ENCODE measurements around the gene LONP1.
"Not testable (repeated sequence)": the region's sequence is repeated elsewhere in the genome, so short reads cannot be mapped to it uniquely, and the experiment has no call there.

The LONP1 gene

GRCh38 chr19:5742051-5742450 is 22.1 kb upstream of the LONP1 start:
- TF ChIP-seq Cebpa-rat (IDR thresholded peaks at IDR 0.05): no peak
- Histone ChIP-seq H4K20me1 (no peaks in the 10 kb centered on the region), H3K9me3 (no peaks in the 10 kb centered on the region), H3K4me2 (no peak overlapping the region), H3K27ac (no peak overlapping the region), H3K4me3 (no peak overlapping the region), H3K27me3 (no peaks in the 10 kb centered on the region), H3K36me3 (no peaks in the 10 kb centered on the region), H3K9ac (no peak overlapping the region), H3K4me1 (no peaks in the 10 kb centered on the region)

- Histone ChIP-seq H3K27me3 (no peaks in the 10 kb centered on the region), H4K20me1 (no peaks in the 10 kb centered on the region), H3K9me3 (no peaks in the 10 kb centered on the region), H3K9ac (no peak overlapping the region), H3K36me3 (no peaks in the 10 kb centered on the region), H3K27ac (no peak overlapping the region), H3K4me3 (no peak overlapping the region), H3K4me1 (0 out of 2 replicates have a peak, but pooled peaks cover 1% of the 10 kb centered on the region), H3K4me2 (no peak overlapping the region)
- TF ChIP-seq Cebpa-rat (IDR thresholded peaks at IDR 0.05): no peak
Observed at GRCh38 chr19:5738423-5738822, 18.5 kb upstream of the LONP1 start.

- H4K20me1 ChIP-seq, H3K36me3 ChIP-seq, H3K27me3 ChIP-seq, H3K9me3 ChIP-seq, H3K4me1 ChIP-seq, H3K4me3 ChIP-seq, H3K27ac ChIP-seq, H3K9ac ChIP-seq: not testable (repeated sequence)
- 0 out of 2 replicates have a peak overlapping the region, but pooled peaks have one; percentile 12 for H3K4me2 ChIP-seq
Observed at GRCh38 chr19:5733172-5733571, 13.2 kb upstream of the LONP1 start.

GRCh38 chr19:5727453-5728050 is 7.6 kb upstream of the LONP1 start:
- no peaks in the 10 kb centered on the region for H4K20me1 ChIP-seq
- H3K9me3 ChIP-seq: no peaks in the 10 kb centered on the region
- no peak overlapping the region for H3K4me3 ChIP-seq
- no peak for TF ChIP-seq Cebpa-rat (IDR thresholded peaks at IDR 0.05)
- H3K4me1 ChIP-seq: peaks cover 5% of the 10 kb centered on the region; the same call in 1 of the 2 replicates
- no peak overlapping the region for H3K4me2 ChIP-seq
- H3K27ac ChIP-seq: no peak overlapping the region
- no peak overlapping the region for H3K9ac ChIP-seq
- no peaks in the 10 kb centered on the region for H3K36me3 ChIP-seq
- no peaks in the 10 kb centered on the region for H3K27me3 ChIP-seq

GRCh38 chr19:5719274-5719960 is 529 bp downstream of the LONP1 start:
- H3K4me2 ChIP-seq: peak overlapping the region; percentile 82
- peak overlapping the region; percentile 98 for H3K4me3 ChIP-seq
- TF ChIP-seq Cebpa-rat (IDR thresholded peaks at IDR 0.05): peak; percentile 78
- H3K9ac ChIP-seq: peak overlapping the region; percentile 96
- peaks cover 30% of the 10 kb centered on the region for H3K4me1 ChIP-seq
- no peaks in the 10 kb centered on the region for H3K9me3 ChIP-seq
- peak overlapping the region; percentile 98 for H3K27ac ChIP-seq
- no peaks in the 10 kb centered on the region for H3K27me3 ChIP-seq
- H3K36me3 ChIP-seq: peaks cover 32% of the 10 kb centered on the region
- H4K20me1 ChIP-seq: peaks cover 53% of the 10 kb centered on the region

GRCh38 chr19:5718579-5719273 is 1.2 kb downstream of the LONP1 start:
- H3K4me3 ChIP-seq: peak overlapping the region; percentile 98
- TF ChIP-seq Cebpa-rat (IDR thresholded peaks at IDR 0.05): no peak
- H4K20me1 ChIP-seq: peaks cover 60% of the 10 kb centered on the region
- H3K4me2 ChIP-seq: peak overlapping the region; percentile 82
- no peaks in the 10 kb centered on the region for H3K9me3 ChIP-seq
- peaks cover 39% of the 10 kb centered on the region for H3K36me3 ChIP-seq
- H3K27me3 ChIP-seq: no peaks in the 10 kb centered on the region
- peak overlapping the region; percentile 98 for H3K27ac ChIP-seq
- H3K9ac ChIP-seq: peak overlapping the region; percentile 96
- peaks cover 30% of the 10 kb centered on the region for H3K4me1 ChIP-seq

DNA sequence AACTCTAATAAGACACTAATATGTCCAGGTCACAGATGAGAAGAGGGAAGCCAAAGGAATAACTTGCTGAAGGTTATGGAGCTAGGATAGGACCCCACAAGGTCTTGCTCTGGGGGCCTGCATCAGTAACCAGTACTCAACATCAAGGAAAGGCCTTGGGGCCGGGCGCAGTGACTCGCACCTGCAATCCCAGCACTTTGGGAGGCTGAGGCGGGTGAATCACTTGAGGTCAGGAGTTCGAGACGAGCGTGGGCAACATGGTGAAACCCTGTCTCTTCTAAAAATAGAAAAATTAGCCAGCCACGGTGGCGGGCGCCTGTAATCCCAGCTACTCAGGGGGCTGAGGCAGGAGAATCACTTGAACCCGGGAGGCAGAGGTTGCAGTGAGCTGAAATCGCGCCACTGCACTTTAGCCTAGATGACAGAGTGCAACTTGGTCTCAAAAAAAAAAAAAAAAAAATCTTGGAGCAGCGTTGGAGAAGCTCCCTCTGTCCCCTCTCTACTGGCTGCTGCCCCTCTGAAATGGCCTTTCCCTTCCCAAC is 1.8 kb downstream of the LONP1 start:
- peak overlapping the region; percentile 98 for H3K27ac ChIP-seq
- TF ChIP-seq Cebpa-rat (IDR thresholded peaks at IDR 0.05): no peak

GRCh38 chr19:5717215-5717935 is 2.6 kb downstream of the LONP1 start:
- peak overlapping the region; percentile 96; the same call in 1 of the 2 replicates for H3K9ac ChIP-seq
- peaks cover 73% of the 10 kb centered on the region for H4K20me1 ChIP-seq
- H3K4me3 ChIP-seq: no peak overlapping the region; the same call in 1 of the 2 replicates
- no peak for TF ChIP-seq Cebpa-rat (IDR thresholded peaks at IDR 0.05)
- peak overlapping the region; percentile 82 for H3K4me2 ChIP-seq
- peaks cover 30% of the 10 kb centered on the region for H3K4me1 ChIP-seq
- 0 out of 2 replicates have a peak overlapping the region, but pooled peaks have one; percentile 14 for H3K27ac ChIP-seq
- H3K36me3 ChIP-seq: peaks cover 53% of the 10 kb centered on the region
- no peaks in the 10 kb centered on the region for H3K9me3 ChIP-seq
- no peaks in the 10 kb centered on the region for H3K27me3 ChIP-seq

More for the DNA sequence above, 1.8 kb downstream of the LONP1 start:
- H3K4me2 ChIP-seq: peak overlapping the region; percentile 82
- peak overlapping the region; percentile 98 for H3K4me3 ChIP-seq
- H3K4me1 ChIP-seq: peaks cover 30% of the 10 kb centered on the region
- peak overlapping the region; percentile 96 for H3K9ac ChIP-seq
- H3K9me3 ChIP-seq: no peaks in the 10 kb centered on the region
- H3K27me3 ChIP-seq: no peaks in the 10 kb centered on the region
- H4K20me1 ChIP-seq: peaks cover 66% of the 10 kb centered on the region
- H3K36me3 ChIP-seq: peaks cover 45% of the 10 kb centered on the region

- H3K9me3 ChIP-seq: no peaks in the 10 kb centered on the region
- H4K20me1 ChIP-seq: peaks cover 98% of the 10 kb centered on the region
- no peak overlapping the region for H3K9ac ChIP-seq
- peaks cover 22% of the 10 kb centered on the region for H3K4me1 ChIP-seq
- no peak overlapping the region for H3K4me3 ChIP-seq
- H3K4me2 ChIP-seq: no peak overlapping the region
- H3K36me3 ChIP-seq: peaks cover 78% of the 10 kb centered on the region
- no peaks in the 10 kb centered on the region for H3K27me3 ChIP-seq
- H3K27ac ChIP-seq: no peak overlapping the region
- no peak for TF ChIP-seq Cebpa-rat (IDR thresholded peaks at IDR 0.05)
Observed at GRCh38 chr19:5714816-5715215, 5.1 kb downstream of the LONP1 start.

Measured in BLaER1 (cell line).